Ishikawa (cell line): ENCODE measurements around the gene LRIT1.

Experiments used
- CEBPB ChIP-seq: IDR thresholded peaks from 2 replicates; pipeline ENCODE4 v1.6.1; 2012
- CREB1 ChIP-seq: IDR thresholded peaks from 2 replicates; pipeline ENCODE4 v1.6.1; 2012; ENCODE audit warnings: low read depth
- EGR1 ChIP-seq: IDR thresholded peaks from 2 replicates; pipeline ENCODE4 v1.6.1; 2012
- EP300 ChIP-seq: IDR thresholded peaks from 2 replicates; pipeline ENCODE4 v1.6.1; 2012; ENCODE audit warnings: borderline replicate concordance
- FOXM1 ChIP-seq: IDR thresholded peaks from 2 replicates; pipeline ENCODE4 v1.6.1; 2012; ENCODE audit warnings: low read depth, borderline replicate concordance
- NFIC ChIP-seq: IDR thresholded peaks from 2 replicates; pipeline ENCODE4 v1.6.1; 2012
- RAD21 ChIP-seq: IDR thresholded peaks from 2 replicates; pipeline ENCODE4 v1.6.1; 2012; ENCODE audit warnings: low read depth
- TAF1 ChIP-seq: IDR thresholded peaks from 2 replicates; pipeline ENCODE4 v1.6.1; 2012; ENCODE audit warnings: low read depth, mild to moderate bottlenecking
- TCF12 ChIP-seq: IDR thresholded peaks from 2 replicates; pipeline ENCODE4 v1.6.1; 2012; ENCODE audit warnings: low read depth
- TEAD4 ChIP-seq: IDR thresholded peaks from 2 replicates; pipeline ENCODE4 v1.6.1; 2012
- YY1 ChIP-seq: IDR thresholded peaks from 2 replicates; pipeline ENCODE4 v1.6.1; 2012; ENCODE audit warnings: low read depth
- ZBTB7A ChIP-seq: IDR thresholded peaks from 2 replicates; pipeline ENCODE4 v1.6.1; 2012; ENCODE audit warnings: low read depth
- TF ChIP-seq, protein P1 (sequence below): IDR thresholded peaks from 2 replicates; pipeline ENCODE4 v1.6.1; 2012
- TF ChIP-seq, protein P2 (sequence below): IDR thresholded peaks from 2 replicates; pipeline ENCODE4 v1.6.1; 2012
- TF ChIP-seq, protein P3 (sequence below): IDR thresholded peaks from 2 replicates; pipeline ENCODE4 v1.6.1; 2012; ENCODE audit warnings: low read depth, mild to moderate bottlenecking

Gene LRIT1, protein sequence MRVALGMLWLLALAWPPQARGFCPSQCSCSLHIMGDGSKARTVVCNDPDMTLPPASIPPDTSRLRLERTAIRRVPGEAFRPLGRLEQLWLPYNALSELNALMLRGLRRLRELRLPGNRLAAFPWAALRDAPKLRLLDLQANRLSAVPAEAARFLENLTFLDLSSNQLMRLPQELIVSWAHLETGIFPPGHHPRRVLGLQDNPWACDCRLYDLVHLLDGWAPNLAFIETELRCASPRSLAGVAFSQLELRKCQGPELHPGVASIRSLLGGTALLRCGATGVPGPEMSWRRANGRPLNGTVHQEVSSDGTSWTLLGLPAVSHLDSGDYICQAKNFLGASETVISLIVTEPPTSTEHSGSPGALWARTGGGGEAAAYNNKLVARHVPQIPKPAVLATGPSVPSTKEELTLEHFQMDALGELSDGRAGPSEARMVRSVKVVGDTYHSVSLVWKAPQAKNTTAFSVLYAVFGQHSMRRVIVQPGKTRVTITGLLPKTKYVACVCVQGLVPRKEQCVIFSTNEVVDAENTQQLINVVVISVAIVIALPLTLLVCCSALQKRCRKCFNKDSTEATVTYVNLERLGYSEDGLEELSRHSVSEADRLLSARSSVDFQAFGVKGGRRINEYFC

DNA sequence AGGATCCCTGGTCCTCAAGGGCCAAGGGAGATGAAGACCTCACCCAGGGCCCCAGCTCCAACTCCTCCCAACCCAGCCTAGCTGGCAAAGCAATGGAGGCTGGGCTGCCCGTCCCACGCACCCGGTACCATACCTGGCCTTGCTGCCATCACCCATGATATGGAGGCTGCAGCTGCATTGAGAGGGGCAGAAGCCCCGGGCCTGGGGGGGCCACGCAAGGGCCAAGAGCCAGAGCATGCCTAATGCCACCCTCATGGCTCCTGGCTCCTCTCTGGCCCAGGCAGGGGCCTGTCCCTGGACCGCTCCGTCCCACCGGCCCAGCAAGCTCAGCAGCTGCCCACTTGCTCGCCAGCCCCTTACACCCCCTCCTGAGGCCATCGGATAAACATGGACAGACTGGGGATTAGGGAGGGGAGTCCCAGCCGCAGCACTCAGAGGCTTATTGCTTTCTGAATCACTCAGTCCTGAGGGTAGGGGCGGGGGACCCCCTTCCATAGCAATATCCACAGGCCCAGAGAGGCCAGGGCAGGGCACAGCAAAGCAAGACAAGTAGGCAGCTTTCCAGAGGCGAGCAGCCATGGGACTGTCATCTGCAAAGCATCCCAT, at the start of gene LRIT1:
TSS of gene LRIT1 (minus strand) at position 362 of the 606 bp plus-strand sequence. CDS start at position 255, 107 bp downstream.
- no peak for TF ChIP-seq NFIC
- no peak for TF ChIP-seq TEAD4
- TF ChIP-seq CEBPB, result no peak
- no peak for TF ChIP-seq FOXM1
- TF ChIP-seq, protein P1, sequence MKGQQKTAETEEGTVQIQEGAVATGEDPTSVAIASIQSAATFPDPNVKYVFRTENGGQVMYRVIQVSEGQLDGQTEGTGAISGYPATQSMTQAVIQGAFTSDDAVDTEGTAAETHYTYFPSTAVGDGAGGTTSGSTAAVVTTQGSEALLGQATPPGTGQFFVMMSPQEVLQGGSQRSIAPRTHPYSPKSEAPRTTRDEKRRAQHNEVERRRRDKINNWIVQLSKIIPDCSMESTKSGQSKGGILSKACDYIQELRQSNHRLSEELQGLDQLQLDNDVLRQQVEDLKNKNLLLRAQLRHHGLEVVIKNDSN, result no peak
- TF ChIP-seq ZBTB7A, result no peak
- no peak for TF ChIP-seq EP300
- TF ChIP-seq, protein P2, sequence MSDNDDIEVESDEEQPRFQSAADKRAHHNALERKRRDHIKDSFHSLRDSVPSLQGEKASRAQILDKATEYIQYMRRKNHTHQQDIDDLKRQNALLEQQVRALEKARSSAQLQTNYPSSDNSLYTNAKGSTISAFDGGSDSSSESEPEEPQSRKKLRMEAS, result no peak
- no peak for TF ChIP-seq CREB1
- no peak for TF ChIP-seq TAF1
- no peak for TF ChIP-seq EGR1
- TF ChIP-seq, protein P3, sequence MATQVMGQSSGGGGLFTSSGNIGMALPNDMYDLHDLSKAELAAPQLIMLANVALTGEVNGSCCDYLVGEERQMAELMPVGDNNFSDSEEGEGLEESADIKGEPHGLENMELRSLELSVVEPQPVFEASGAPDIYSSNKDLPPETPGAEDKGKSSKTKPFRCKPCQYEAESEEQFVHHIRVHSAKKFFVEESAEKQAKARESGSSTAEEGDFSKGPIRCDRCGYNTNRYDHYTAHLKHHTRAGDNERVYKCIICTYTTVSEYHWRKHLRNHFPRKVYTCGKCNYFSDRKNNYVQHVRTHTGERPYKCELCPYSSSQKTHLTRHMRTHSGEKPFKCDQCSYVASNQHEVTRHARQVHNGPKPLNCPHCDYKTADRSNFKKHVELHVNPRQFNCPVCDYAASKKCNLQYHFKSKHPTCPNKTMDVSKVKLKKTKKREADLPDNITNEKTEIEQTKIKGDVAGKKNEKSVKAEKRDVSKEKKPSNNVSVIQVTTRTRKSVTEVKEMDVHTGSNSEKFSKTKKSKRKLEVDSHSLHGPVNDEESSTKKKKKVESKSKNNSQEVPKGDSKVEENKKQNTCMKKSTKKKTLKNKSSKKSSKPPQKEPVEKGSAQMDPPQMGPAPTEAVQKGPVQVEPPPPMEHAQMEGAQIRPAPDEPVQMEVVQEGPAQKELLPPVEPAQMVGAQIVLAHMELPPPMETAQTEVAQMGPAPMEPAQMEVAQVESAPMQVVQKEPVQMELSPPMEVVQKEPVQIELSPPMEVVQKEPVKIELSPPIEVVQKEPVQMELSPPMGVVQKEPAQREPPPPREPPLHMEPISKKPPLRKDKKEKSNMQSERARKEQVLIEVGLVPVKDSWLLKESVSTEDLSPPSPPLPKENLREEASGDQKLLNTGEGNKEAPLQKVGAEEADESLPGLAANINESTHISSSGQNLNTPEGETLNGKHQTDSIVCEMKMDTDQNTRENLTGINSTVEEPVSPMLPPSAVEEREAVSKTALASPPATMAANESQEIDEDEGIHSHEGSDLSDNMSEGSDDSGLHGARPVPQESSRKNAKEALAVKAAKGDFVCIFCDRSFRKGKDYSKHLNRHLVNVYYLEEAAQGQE, result no peak
- no peak for TF ChIP-seq YY1
- no peak for TF ChIP-seq TCF12

DNA sequence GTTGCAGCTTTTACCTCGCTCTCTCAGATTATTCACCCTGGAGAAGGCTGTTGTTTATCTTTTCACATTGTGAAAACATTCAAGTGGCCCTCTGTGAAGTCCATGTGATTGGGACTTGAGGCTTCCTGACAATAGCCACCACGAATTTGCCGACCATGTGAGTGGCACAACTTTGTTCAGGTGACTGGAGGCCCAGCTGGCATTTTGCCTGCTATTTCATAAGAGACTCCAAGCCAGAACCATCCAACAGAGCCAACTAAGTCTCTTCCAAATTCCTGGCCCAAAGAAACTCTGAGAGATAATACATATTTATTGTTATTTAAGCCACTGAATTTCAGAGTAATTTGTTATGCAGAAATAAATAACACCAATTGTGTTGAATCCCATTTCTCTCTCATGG, 48.9 kb upstream of the LRIT1 start:
- TF ChIP-seq TAF1 (no peak), YY1 (no peak), CREB1 (no peak), TEAD4 (no peak), TCF12 (no peak), ZBTB7A (no peak), RAD21 (no peak), EGR1 (no peak), FOXM1 (no peak), CEBPB (no peak), NFIC (no peak), EP300 (no peak)
- TF ChIP-seq, protein P2, result no peak
- TF ChIP-seq, protein P3, result no peak
- TF ChIP-seq, protein P1, result no peak

DNA sequence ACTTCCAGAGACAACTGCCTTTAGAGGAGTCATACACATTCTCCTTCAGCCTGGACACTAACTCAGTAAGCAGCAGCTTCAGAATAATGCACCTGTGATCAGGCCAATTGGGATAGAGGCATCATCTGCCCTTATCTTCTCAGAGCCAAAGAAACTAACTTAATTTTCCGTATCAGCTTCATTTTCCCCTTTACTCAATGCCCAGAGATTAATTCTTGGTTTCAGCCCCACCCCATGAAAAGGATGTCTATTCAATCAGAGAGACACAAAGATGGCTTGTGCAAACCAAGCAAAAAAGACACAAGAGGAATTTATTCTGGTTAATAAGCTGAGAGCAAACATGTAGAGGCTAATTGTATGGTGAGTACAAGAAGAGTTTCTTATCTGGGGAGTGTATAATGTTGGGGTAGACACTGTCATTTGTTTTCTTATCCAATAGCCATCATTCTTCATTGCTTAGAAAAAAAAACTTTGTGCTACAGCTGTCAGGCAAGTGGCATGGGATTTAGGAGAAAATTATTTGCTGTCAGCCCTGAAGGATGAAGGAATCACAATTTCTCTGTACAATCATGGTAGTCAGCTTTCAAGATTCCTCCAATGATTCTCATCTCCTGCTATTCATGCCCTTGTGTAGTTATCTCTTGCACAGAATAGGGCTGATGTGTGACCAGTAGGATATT, 48.3 kb upstream of the LRIT1 start:
- TF ChIP-seq TCF12 (no peak), FOXM1 (no peak), NFIC (no peak), TEAD4 (no peak), ZBTB7A (no peak), CEBPB (no peak), EP300 (no peak), CREB1 (no peak), EGR1 (no peak)
- TF ChIP-seq, protein P3, result no peak
- TF ChIP-seq, protein P2, result no peak
